GM21390 (cell line): ENCODE measurements around the gene IMMP1L.
"Not testable (repeated sequence)": the region's sequence is repeated elsewhere in the genome, so short reads cannot be mapped to it uniquely, and the experiment has no call there.

Experiments
- ATAC-seq: cut with Tn5 transposase; IDR thresholded peaks from one replicate; pipeline ENCODE4 v1.9.1; 2021; ENCODE audit not compliant: unreplicated experiment

Gene IMMP1L

GRCh38 chr11:31509429-31510345, at the start of gene IMMP1L, which contains the start of gene ELP4:
IMMP1L (minus strand) TSS chr11:31509622; CDS start chr11:31463276, 46,346 bp downstream.
ELP4 (plus strand) TSS chr11:31509767; CDS start chr11:31509785, 18 bp downstream.
- peak; percentile 100 for ATAC-seq

- no peak for ATAC-seq
These were observed 48.6 kb upstream of the IMMP1L start for GRCh38 chr11:31558001-31558400.

- ATAC-seq = no peak
These were observed 46.5 kb upstream of the IMMP1L start for GRCh38 chr11:31555938-31556337.

GRCh38 chr11:31542862-31543261, 33.4 kb upstream of the IMMP1L start:
- ATAC-seq = no peak

- ATAC-seq = no peak
These were observed 26.1 kb upstream of the IMMP1L start for GRCh38 chr11:31535479-31535878.

- no peak for ATAC-seq
These were observed 21.9 kb upstream of the IMMP1L start for GRCh38 chr11:31531293-31531692.

GRCh38 chr11:31529701-31530100, 20.3 kb upstream of the IMMP1L start:
- ATAC-seq = no peak

- no peak for ATAC-seq
These were observed 19.8 kb upstream of the IMMP1L start for GRCh38 chr11:31529189-31529588.

GRCh38 chr11:31521497-31522150, 12.2 kb upstream of the IMMP1L start:
- no peak for ATAC-seq

- no peak for ATAC-seq
These were observed 2.7 kb upstream of the IMMP1L start for GRCh38 chr11:31512117-31512516.

GRCh38 chr11:31509051-31509428, 382 bp downstream of the IMMP1L start:
- ATAC-seq = peak; percentile 7

GRCh38 chr11:31500560-31500959, 8.9 kb downstream of the IMMP1L start:
- no peak for ATAC-seq

GRCh38 chr11:31499576-31500178, 9.7 kb downstream of the IMMP1L start:
- ATAC-seq = no peak

GRCh38 chr11:31493762-31494161, 15.7 kb downstream of the IMMP1L start:
- ATAC-seq = not testable (repeated sequence)

- ATAC-seq = no peak
These were observed 16.2 kb downstream of the IMMP1L start for GRCh38 chr11:31493235-31493634.

- ATAC-seq = no peak
These were observed 17.0 kb downstream of the IMMP1L start for GRCh38 chr11:31492320-31492913.

- ATAC-seq = peak; percentile 55
These were observed 21.6 kb downstream of the IMMP1L start for GRCh38 chr11:31487848-31488247.

GRCh38 chr11:31484497-31484896, 24.9 kb downstream of the IMMP1L start:
- ATAC-seq = no peak

GRCh38 chr11:31480930-31481329, 28.5 kb downstream of the IMMP1L start:
- no peak for ATAC-seq

- ATAC-seq = no peak
These were observed 30.4 kb downstream of the IMMP1L start for GRCh38 chr11:31479066-31479465.

- no peak for ATAC-seq
These were observed 31.2 kb downstream of the IMMP1L start for GRCh38 chr11:31478223-31478590.
